Measurements from ENCODE around the gene NT5DC4.
A peak's percentile ranks its signal among the peaks of the same experiment; 100 is the strongest.

The NT5DC4 gene

GRCh38 chr2:112776113-112776512 is 55.3 kb downstream of the NT5DC4 start:
- H3K79me2 ChIP-seq (ENCODE audit: insufficient read depth, low read length), result no peaks in the 10 kb centered on the region
- no peak overlapping the region for H3K27ac ChIP-seq (ENCODE audit: low read length)
- H3K4me2 ChIP-seq (ENCODE audit: insufficient read depth, low read length), result no peak overlapping the region
- no peak overlapping the region for H3K4me3 ChIP-seq (ENCODE audit: low read depth in 1 of 2, low read length in 2 of 2)
- H3K27me3 ChIP-seq (ENCODE audit: insufficient read depth, low read length, poor library complexity), result no peaks in the 10 kb centered on the region
- H3K9ac ChIP-seq (ENCODE audit: low read depth, low read length), result no peak overlapping the region
- H3K36me3 ChIP-seq (ENCODE audit: insufficient read depth, low read length), result no peaks in the 10 kb centered on the region
- no peak overlapping the region for H2AFZ ChIP-seq (ENCODE audit: low read depth, low read length)
- H4K20me1 ChIP-seq (ENCODE audit: insufficient read depth, low read length), result no peaks in the 10 kb centered on the region
- no peaks in the 10 kb centered on the region for H3K4me1 ChIP-seq (ENCODE audit: insufficient read depth, low read length)
- H3K9me3 ChIP-seq (ENCODE audit: insufficient read depth, low read length, severe bottlenecking), result no peaks in the 10 kb centered on the region
- peak; percentile 52; the same call in 1 of the 3 replicates for ATAC-seq (ENCODE audit: insufficient read depth, low read depth)
- peak; percentile 22 for DNase-seq
- TF ChIP-seq CTCF (IDR thresholded peaks at IDR 0.05; ENCODE audit: borderline replicate concordance, extremely low read depth, low read length, poor library complexity, severe bottlenecking) (no peak), EZH2 (IDR thresholded peaks at IDR 0.05; ENCODE audit: borderline replicate concordance, low read depth, low read length, severe bottlenecking) (no peak)

- Histone ChIP-seq H3K27me3 (ENCODE audit: insufficient read depth, low read length, poor library complexity) (peaks cover 4% of the 10 kb centered on the region), H3K27ac (ENCODE audit: low read length) (no peak overlapping the region), H3K4me3 (ENCODE audit: low read depth in 1 of 2, low read length in 2 of 2) (no peak overlapping the region), H3K79me2 (ENCODE audit: insufficient read depth, low read length) (no peaks in the 10 kb centered on the region), H3K4me2 (ENCODE audit: insufficient read depth, low read length) (no peak overlapping the region), H3K9ac (ENCODE audit: low read depth, low read length) (no peak overlapping the region), H2AFZ (ENCODE audit: low read depth, low read length) (no peak overlapping the region), H3K9me3 (ENCODE audit: insufficient read depth, low read length, severe bottlenecking) (no peaks in the 10 kb centered on the region), H3K4me1 (ENCODE audit: insufficient read depth, low read length) (no peaks in the 10 kb centered on the region), H3K36me3 (ENCODE audit: insufficient read depth, low read length) (no peaks in the 10 kb centered on the region), H4K20me1 (ENCODE audit: insufficient read depth, low read length) (no peaks in the 10 kb centered on the region)
- TF ChIP-seq CTCF (IDR thresholded peaks at IDR 0.05; ENCODE audit: borderline replicate concordance, extremely low read depth, low read length, poor library complexity, severe bottlenecking) (no peak), EZH2 (IDR thresholded peaks at IDR 0.05; ENCODE audit: borderline replicate concordance, low read depth, low read length, severe bottlenecking) (no peak)
- ATAC-seq (ENCODE audit: insufficient read depth, low read depth) (0 out of 3 replicates have a peak, but pooled peaks have one; percentile 31), DNase-seq (no peak)
Measured at GRCh38 chr2:112777036-112777435, 56.2 kb downstream of the NT5DC4 start.

- Histone ChIP-seq H2AFZ (ENCODE audit: low read depth, low read length) (no peak overlapping the region), H3K79me2 (ENCODE audit: insufficient read depth, low read length) (no peaks in the 10 kb centered on the region), H3K9ac (ENCODE audit: low read depth, low read length) (no peak overlapping the region), H3K4me1 (ENCODE audit: insufficient read depth, low read length) (no peaks in the 10 kb centered on the region), H3K4me2 (ENCODE audit: insufficient read depth, low read length) (no peak overlapping the region), H3K36me3 (ENCODE audit: insufficient read depth, low read length) (no peaks in the 10 kb centered on the region), H3K27ac (ENCODE audit: low read length) (no peak overlapping the region), H4K20me1 (ENCODE audit: insufficient read depth, low read length) (no peaks in the 10 kb centered on the region), H3K4me3 (ENCODE audit: low read depth in 1 of 2, low read length in 2 of 2) (no peak overlapping the region), H3K27me3 (ENCODE audit: insufficient read depth, low read length, poor library complexity) (peaks cover 14% of the 10 kb centered on the region), H3K9me3 (ENCODE audit: insufficient read depth, low read length, severe bottlenecking) (no peaks in the 10 kb centered on the region)
- ATAC-seq (ENCODE audit: insufficient read depth, low read depth), result no peak
- TF ChIP-seq EZH2 (IDR thresholded peaks at IDR 0.05; ENCODE audit: borderline replicate concordance, low read depth, low read length, severe bottlenecking) (no peak), CTCF (IDR thresholded peaks at IDR 0.05; ENCODE audit: borderline replicate concordance, extremely low read depth, low read length, poor library complexity, severe bottlenecking) (no peak)
- DNase-seq, result no peak
Measured at GRCh38 chr2:112779598-112779997, 58.8 kb downstream of the NT5DC4 start.
